Effector CD4-positive, alpha-beta T cell (primary cell): Measurements from ENCODE around the gene TPRX1. TPM values are rescaled to one million over a fixed set of nuclear protein-coding genes. Genes with fewer than 3 reads are reported as not detected.
A peak's percentile ranks its signal among the peaks of the same experiment; 100 is the strongest.
"Not testable (repeated sequence)": the region's sequence is repeated elsewhere in the genome, so short reads cannot be mapped to it uniquely, and the experiment has no call there.

ENCODE experiments used
- DNase-seq: peaks from one replicate; pipeline ENCODE4 v3.0.0-alpha.2; 2020
- total RNA-seq: gene quantifications from one replicate; lab custom pipeline; 2026; lab: John Stamatoyannopoulos, UW

Gene TPRX1, protein sequence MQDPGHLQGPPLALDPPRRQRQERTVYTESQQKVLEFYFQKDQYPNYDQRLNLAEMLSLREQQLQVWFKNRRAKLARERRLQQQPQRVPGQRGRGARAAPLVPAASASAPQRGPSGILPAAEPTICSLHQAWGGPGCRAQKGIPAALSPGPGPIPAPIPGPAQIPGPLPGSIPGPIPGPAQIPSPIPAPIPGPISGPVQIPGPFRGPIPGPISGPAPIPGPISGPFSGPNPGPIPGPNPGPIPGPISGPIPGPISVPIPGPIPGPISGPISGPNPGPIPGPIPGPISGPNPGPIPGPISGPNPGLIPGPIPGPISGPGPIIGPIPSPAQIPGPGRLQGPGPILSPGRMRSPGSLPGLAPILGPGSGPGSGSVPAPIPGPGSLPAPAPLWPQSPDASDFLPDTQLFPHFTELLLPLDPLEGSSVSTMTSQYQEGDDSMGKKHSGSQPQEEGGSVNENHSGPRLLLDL
- total RNA-seq, result not detected

DNA sequence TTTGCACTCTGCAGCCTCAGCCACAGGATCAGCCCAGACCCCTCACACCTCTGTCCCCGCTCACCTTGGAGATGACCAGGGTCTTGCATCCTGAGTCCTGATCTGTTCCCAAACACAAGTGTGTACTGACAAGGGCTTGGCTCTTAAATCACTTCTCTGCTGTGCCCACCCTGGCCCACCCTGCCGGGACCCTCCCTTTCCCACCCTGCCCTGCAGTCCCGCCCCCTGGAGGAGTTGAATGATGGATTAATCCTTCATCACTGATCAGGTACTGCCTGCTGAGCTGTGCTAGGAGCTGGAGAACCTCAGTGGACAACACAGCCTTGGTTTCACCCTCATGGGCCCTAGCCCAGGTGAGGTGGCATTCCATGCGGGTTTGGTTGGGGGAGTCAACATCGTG, at the start of gene TPRX1:
Gene TPRX1 (minus strand): TSS at position 101 of the 400 bp plus-strand sequence. CDS start 12 bp downstream, at position 89.
- DNase-seq, result not testable (repeated sequence)

GRCh38 chr19:47853003-47853402, 48.7 kb upstream of the TPRX1 start:
- DNase-seq, result no peak

- peak; percentile 3 for DNase-seq
Observed at GRCh38 chr19:47848823-47849473, 44.6 kb upstream of the TPRX1 start.

- no peak for DNase-seq
Observed at GRCh38 chr19:47848425-47848822, 44.1 kb upstream of the TPRX1 start.

GRCh38 chr19:47842941-47843340, 38.6 kb upstream of the TPRX1 start:
- no peak for DNase-seq

DNA sequence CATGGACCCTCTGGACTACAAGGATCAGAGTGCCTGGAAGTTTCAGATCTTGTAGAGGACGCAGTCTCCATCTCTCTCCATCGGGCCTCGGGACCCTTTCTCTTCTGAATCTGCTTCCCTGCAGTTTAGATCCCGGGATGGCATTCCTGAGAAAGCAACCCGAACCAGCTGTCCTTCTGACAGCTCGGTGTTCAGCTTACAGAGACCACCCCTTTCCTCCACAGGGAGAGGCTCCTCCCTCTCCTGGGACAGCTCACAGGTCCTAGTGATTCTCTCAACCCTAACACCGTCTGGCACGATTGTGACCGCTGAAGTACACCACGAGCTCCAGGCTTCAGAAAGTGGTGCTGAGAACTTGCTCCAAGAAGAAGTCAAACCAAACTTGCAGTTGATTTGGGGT, 35.6 kb upstream of the TPRX1 start:
- no peak for DNase-seq

- DNase-seq, result no peak
Observed at GRCh38 chr19:47839411-47839810, 35.1 kb upstream of the TPRX1 start.

DNA sequence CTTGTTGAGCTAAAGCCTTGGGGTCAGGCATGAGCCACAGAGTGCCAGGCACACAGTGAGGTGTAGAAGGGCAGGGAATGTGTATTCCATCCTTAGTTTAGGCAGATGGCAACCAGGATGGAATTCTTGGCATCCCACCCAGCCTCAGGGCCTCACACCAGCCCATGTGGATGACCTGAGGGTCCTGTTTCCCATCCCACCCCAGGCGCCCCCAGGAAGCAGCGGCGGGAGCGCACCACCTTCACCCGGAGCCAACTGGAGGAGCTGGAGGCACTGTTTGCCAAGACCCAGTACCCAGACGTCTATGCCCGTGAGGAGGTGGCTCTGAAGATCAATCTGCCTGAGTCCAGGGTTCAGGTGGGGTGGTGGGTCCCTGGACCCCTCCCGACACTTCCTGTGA, 31.7 kb upstream of the TPRX1 start:
- DNase-seq, result no peak

- no peak for DNase-seq
Observed at GRCh38 chr19:47832723-47833122, 28.4 kb upstream of the TPRX1 start.

DNA sequence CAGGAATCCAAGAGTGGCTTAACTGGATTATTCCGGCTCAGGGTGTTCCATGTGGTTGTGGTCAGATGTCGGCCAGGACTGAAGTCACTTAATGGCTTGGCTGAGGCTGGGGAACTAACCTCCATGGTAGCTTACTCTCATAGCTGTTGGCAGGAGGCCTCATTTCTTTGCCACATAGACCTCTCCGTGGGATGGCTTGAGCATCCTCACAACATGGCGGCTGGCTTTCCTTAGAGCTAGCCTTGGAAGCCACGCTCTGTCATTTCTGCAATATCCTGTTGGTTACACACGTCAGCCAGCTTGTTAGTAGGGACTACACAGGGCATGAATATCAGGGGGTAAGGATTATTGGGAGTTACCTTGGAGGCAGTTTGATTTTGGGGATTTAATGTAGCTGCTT, 22.4 kb upstream of the TPRX1 start:
- DNase-seq, result no peak

GRCh38 chr19:47824396-47824795, 20.0 kb upstream of the TPRX1 start:
- DNase-seq, result no peak

DNA sequence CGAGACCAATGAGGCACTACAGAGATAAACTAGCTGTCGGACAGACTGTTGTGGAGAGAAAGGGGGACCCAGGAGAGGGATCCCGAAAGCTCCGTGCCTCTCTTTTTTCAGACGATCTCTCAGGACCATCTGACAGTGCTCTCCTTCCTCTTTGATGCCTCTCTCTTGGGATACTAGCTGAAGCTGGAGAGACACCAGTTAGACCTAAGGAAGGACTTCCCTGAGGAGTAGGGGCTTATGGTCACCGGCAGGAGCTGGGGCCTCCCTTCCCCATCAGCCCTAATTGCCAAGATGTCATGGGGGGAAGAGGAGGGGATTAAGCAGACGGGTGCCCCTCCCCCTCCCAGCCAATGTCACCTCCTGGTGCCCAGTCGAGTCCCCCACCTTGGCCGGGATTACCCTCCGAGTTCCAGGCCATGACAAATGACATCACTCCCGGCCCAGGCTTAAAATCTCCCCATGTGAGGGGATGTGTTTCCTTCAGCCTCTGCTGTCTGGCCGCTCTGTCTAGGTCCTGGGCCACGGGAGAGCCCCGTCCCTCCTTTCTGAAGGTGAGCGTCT, 17.2 kb upstream of the TPRX1 start, which contains the start of gene CRX:
Gene CRX (plus strand): TSS at position 478 of the 561 bp plus-strand sequence. CDS start 12,507 bp downstream, outside the sequence.
- no peak for DNase-seq

DNA sequence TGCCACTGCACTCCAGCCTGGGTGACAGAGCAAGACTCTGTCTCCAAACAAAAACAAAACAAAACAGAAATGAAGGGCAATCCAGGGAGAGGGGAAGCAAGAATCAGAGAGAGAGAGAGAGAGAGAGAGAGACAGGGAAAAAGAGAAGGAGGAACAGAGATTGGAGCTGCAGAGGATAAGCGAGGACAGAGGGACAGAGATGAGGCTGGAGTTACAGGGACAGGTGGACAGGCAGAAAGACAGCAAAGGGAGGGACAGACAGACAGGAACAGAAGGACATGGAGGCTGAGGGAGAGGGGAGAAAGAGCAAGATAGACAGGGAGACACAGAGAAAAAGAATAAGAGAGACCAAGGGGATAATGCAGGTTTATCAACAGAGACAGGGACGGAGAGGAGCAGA, 16.1 kb upstream of the TPRX1 start:
- no peak for DNase-seq

- DNase-seq, result no peak
Observed at GRCh38 chr19:47819858-47820257, 15.5 kb upstream of the TPRX1 start.

DNA sequence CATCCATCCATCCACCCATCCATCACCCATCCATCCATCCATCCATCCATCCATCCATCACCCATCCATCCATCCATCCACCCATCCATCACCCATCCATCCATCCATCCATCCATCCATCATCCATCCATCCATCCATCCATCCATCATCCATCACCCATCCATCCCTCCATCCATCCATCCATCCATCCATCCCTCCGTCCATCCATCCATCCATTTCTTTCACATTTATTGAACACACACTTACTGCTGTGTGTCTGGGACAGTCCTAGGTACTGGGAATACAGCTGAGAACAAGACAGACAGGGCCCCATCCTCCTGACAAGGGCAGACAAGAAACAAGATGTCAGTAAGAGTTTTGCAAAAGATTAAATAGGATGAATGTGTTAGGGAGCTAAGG, 13.9 kb upstream of the TPRX1 start:
- DNase-seq, result not testable (repeated sequence)

DNA sequence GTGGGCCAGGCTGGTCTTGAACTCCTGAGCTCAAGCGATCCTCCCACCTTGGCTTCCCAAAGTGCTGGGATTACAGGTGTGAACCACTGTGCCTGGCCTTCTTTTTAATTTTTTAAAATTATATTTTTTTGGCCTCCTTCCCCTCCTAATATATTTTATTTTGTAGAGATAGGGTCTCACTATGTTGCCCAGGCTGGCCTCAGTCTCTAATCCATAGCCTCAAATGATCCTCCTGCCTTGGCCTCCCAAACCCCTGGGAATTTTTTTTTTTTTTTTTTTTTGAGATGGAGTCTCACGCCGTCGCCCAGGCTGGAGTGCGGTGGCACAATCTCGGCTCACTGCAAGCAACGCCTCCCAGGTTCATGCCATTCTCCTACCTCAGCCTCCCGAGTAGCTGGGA, 11.9 kb upstream of the TPRX1 start:
- DNase-seq, result not testable (repeated sequence)

DNA sequence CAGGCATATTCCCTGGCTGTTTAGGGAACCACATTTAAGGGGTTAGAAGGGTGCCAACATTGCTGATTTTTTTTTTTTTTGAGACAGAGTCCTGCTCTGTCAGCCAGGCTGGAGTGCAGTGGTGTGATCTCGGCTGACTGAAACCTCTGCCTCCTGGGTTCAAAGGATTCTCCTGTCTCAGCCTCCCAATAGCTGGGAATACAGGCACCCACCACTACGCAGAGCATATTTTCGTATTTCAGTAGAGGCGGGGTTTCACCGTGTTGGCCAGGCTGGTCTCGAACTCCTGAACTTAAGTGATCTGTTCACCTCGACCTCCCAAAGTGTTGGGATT, 9.6 kb upstream of the TPRX1 start:
- no peak for DNase-seq

DNA sequence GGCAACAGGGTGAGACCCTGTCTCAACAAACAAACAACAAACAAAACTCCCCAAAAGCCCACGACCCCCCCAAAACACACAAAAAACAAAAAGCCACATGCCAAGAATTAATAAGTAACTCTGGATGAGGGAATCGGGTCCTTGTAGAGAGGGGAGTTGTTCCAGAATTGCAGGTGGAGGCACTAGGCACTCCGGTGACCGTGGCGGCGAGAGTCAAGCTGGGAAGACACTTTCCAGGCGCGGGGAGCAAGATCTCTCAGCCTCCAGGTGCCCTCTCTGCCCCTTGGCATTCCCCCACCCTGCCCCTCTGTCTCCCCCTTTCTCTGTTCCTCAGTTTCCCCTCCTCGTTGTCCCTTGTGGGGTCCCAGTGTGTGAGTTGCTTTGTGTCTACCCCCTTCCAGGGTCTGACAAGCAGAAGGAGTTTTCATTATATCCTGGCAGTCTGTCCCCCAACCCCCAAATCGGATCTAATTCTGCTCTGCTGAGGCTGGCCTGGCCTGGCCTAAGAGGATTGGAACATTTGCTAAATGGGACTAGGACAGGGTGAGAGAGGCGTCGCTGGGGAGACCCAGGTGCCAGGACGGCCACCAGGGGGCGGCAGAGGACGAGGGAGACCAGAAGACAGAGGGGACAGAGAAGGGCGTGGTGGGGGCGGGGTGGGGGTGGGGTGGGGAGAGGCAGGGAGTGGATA, 9.1 kb upstream of the TPRX1 start:
- peak; percentile 75 for DNase-seq

DNA sequence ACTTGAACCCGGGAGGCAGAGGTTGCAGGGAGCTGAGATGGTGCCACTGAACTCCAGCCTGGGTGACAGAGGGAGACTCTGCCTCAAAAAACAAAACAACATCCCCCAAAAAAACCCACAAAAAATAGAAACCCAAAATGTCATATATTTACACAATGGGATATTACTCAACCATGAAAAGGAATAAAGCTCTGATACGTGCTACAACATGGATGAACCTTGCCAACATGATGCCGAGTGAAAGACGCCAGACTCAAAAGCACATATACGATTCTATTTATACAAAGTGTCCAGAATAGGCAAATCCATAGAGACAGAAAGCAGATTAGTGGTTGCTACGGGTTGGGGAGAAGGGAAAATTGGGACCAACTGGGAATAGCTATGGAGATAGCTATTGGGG, 2.1 kb upstream of the TPRX1 start:
- DNase-seq, result no peak

DNA sequence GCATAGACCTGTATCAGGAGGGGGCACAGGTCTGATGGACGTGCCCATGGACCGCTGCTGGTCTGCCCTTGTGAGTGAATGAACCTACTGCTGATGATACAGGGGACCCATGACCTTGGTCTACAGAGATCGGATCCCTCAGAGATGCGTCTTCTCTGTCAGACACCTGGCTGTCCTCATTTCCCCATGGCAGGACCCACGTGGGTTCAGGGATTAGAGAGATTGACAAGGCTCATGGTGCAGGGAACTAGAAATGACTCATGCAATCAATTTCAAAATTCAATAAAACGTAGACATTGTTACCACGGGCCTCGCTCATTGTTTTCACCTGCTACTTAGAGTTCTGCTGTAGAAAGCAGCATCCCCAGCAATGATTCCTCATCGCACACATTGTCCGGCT, 962 bp upstream of the TPRX1 start:
- DNase-seq, result no peak

GRCh38 chr19:47803671-47804070, 680 bp downstream of the TPRX1 start:
- DNase-seq, result not testable (repeated sequence)

- DNase-seq, result not testable (repeated sequence)
Observed at GRCh38 chr19:47803148-47803547, 1.2 kb downstream of the TPRX1 start.

- DNase-seq, result no peak
Observed at GRCh38 chr19:47802521-47803043, 1.8 kb downstream of the TPRX1 start.
